GM19328 (cell line): ENCODE measurements around the gene TSPAN8.
"Not testable (repeated sequence)": the region's sequence is repeated elsewhere in the genome, so short reads cannot be mapped to it uniquely, and the experiment has no call there.

Source experiments
- ATAC-seq: cut with Tn5 transposase; IDR thresholded peaks from one replicate; pipeline ENCODE4 v1.9.1; 2021; ENCODE audit warnings: mild to moderate bottlenecking, moderate library complexity; ENCODE audit not compliant: unreplicated experiment

TSPAN8 gene

DNA sequence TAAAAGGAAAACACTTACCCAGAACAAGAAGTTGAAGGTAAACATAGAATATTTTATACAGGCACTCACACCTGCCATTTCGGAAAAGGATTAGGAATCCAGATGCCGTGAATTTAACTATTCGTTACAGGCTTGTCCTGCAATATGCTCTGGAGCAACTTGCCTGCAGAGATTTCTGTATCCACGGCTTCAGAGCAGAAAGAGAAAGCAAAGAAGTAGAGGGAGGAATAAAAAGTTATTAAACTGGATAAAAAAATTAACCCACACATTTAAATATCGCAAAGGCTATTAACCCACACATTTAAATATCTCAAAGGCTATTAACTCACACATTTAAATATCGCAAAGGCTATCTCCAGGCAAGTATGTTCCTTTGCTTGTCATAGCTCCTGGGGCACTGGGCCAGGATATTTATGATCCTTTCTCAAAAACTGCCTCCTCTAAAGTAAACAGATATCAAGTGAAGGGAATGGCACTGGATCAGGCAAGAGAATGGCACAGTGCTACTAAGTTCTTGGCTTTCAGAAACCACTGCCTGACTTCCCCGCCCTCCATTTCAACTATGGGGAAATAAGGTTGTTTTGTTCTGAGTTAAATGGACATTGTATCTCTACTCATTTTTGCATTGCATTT is at the start of gene TSPAN8:
Gene TSPAN8, minus strand, starts transcription at position 399 of the 633 bp plus-strand sequence. Its CDS starts 321 bp downstream, at position 78.
- no peak for ATAC-seq

DNA sequence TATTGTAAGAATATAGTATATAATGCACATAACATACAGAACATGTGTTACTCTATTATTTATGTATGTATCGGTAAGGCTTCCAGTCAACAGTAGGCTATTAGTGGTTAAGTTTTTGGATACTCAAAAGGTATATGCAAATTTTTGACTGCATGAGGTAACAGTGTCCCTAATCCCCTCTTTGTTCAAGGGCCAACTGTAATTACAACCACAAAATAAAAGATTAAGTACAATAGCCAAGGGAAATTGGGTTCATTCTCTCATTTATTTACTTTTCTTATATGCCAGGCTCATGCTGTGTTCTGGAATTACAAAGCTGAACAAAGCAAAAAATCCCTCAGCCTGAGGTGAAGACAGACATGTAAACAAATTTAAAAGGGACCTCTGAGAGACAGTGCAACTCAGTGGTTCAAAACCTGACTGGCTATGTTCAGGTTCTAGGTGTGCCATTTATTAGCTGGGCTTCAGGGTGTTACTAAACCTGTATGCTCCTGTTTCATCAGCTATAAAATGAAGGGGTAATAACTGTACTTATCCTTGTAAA is 43.4 kb upstream of the TSPAN8 start:
- ATAC-seq = no peak

DNA sequence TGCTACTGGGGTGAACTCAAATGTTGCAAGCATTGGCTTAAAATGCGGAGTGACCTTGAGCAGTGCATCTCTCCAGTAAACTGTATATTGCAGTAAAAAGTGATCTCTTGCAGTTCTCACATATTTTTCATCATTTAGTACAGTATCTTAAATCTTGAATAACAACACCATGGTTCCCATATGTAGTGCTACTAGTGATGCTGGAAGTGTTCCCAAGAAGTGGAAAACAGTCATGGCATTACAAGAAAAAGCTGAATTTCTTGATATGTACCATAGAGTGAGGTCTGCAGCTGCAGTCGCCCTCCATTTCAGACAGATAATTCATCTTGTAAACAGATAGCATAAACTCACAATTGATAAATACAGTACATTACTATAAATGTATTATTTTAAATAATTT is 42.9 kb upstream of the TSPAN8 start:
- no peak for ATAC-seq

DNA sequence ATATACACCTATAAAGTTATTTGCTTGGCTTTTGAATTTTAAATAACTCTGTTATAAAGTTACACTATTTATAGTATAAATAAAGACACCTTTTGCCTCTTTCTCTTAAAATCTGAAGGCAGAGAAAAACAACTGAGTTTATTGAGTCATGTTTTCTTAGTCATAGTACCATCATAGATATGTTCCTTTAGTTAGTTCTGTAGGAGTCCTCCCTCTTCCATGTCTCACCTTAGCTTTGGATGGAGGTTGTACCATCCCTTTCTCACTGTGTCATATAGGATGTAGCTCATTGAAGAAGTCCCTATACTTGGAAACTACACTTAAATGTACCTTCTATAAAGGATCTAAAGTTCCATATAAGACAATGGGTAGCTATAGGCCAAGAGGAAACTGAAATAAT is 39.7 kb upstream of the TSPAN8 start:
- ATAC-seq = no peak

DNA sequence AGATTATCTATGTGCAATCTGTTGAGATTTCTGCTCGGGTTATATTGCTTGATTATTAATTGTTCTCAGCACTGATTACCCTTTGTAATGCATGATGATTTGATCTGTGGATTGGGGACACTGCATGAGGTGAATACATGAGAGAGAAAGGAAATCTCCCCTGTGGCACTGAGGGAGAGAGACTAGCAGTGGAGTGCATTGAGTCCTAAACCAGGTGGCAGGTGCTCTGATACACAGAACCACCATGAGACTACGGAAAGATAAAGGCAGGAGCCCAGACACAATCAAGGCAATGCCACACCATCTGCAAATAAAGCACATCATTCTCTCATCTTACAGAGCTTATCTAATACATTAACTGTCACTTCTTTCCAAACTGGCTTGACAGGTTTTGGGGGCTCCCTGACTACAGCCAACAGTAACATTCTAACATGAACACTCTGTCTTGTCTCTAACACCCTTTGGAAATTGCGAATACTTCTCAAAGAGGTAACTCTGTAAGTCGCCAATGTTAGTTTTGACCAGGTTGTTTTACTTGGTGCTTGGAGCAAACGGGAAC is 37.6 kb upstream of the TSPAN8 start:
- ATAC-seq = no peak

DNA sequence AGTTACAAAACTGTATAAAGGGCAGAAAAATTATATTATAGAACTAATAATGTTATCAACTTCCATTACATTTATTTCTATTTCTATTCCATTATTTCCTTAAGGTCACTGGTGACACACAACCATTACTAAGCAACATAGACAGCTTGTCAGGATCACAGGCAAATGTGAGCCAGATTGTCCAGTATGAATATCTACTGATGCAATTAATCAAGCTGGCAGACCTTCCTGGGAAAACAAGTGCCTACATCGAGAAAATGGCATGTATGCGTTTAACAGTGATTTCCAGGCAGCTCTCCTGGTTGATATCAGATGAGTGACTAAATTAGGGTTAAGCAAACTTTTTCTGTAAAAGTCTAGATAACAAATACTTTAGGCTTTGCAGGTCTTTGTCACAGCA is 36.9 kb upstream of the TSPAN8 start:
- no peak for ATAC-seq

DNA sequence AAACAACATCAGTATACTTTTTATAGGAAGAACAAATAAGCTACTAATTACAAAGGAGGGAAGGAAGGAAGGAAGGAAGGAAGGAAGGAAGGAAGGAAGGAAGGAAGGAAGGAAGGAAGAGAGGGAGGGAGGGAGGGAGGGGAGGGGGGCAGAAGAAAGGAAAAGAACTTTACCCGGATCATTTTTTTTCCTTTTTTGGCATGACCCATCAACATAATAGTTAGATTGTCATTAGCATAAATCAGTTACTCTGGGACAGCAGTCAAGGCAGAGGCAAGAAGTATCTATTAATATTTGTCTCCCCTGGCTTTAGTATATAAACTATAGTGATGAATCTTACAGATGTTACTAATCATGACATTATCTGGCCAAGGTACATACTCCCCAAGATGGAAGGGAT is 35.2 kb upstream of the TSPAN8 start:
- ATAC-seq = no peak

DNA sequence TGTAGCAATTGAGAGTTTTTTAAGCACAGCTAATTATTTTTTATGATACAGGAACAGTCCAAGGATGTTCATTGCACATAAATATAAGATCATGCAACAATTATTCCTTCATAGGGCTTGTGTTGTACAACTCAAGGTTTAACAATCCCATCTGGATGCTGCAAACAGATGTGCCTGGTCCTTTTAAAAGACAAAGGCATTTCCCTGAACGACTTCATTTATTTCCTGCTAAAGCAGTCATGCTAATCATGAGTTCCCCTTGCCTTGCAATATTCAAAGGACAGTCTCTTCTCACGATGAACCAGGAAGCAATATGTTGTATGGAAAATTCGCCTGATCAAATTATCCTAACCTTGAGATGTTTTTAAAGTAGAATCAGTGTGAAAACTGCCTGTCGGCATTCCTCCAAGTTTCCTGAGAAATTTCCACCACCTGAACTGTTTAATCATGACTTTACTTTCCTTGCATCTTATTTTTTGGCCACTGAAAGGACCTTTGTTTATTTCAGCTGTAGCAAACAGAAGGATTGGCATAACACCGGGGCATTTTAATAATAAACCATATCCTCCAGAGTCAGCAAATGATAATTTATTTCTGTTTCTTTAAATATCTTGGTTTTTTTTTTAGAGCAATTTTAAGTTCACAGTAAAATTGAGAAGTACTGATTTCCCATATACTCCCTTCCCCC is 33.9 kb upstream of the TSPAN8 start:
- ATAC-seq = no peak

DNA sequence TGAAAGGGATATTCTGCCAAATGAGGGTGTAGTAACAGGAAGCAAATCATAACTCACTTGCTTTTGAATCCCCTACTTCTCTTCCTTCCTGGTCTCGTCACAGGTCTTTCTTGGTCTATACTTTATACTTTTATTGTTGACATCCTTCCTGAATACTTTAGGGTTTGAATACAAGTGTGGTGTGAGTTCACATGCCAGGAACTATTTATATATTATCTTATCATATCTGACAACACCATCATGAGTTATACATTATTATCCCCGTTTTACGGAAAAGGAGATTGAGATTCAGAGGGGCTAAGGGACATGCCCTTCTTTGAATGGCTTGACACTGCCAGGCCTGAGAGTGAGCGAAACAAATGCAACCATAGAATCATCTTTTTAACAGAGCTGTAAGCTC is 33.0 kb upstream of the TSPAN8 start:
- ATAC-seq = no peak

DNA sequence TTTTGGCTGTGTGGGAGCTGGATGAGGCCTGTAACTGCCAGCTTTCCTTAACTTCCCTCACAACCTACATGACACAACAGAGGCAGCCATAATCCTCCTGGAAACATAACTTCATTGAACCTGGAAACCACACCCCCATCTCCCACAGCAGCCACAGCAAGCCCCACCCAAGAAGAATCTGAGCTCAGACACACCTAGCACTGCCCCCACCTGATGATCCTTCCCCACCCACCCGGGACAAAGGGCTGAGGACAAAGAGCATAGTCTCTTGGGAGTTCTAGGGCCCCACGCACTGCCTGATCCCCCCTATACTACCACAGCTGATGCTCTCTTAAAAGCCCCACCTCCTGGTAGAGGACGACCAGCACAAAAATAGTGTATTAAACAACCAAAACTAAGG is 29.6 kb upstream of the TSPAN8 start:
- ATAC-seq = no peak

DNA sequence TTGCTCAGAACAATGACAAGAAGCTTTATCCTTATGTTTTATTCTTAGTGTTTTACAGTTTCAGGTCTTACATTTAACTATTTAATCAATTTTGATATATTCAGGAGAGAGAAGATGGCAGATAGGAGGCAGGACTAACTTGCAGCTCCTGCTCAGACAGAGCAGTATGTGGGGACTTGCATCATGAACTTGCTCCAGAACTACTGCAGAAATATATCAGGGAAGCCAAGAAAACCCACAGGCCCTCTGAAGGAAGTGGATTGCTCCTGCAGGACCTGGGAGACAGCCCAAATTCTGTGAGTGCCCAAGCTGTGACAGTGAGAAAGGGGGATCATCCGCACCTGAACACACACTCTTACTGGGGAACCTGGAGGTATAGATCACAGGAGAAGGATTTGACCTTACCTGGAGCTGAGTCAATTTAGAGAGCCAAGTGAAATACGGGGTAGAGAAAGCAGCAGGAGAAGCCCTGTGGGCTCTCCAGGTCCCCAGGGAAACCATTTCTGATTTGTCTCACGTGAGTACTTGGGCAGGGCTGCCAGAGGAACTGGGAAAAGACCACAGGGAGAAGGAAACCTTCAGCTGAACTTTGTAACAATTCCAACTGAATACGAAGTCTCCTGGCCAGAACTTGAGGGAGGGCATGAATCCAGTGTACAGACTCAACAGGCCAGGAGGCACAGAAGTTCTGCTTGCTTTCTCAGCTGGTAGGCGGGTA is 28.9 kb upstream of the TSPAN8 start:
- no peak for ATAC-seq

DNA sequence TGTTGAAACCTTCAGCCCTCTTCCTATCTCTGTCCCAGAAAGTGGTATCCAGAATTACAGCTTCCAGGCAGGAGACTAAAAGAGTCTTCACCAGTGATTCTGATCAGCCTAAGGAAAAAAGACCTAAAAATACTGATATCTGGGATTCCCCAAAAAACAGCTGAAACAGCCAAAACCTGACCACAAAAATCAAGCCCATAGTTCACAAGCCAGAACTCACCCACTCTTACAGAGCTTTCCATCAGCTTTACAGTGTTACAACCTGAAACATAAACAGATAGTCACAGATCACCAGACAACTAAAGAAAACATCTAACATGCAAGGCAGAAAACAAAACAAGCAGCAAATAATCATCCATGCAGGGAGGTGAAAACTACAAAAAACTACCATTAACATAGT is 26.0 kb upstream of the TSPAN8 start:
- no peak for ATAC-seq

DNA sequence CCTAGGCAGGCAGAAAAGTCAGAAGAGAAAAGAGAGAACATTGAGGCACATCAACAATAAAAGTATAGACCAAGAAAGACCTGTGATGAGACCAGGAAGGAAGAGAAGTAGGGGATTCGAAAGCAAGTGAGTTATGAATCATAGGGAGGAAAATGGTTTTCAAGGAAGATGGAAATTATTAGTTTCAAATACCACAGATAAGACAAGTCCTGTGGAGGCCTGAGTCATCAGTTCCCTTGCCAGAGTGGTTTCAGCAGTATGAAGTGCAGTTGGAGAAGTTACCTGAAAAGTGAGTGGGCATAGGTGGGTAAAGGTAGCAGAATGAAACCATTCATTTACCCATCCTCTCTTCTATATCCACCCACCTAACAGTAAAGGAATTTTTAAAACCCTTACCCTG is 25.2 kb upstream of the TSPAN8 start:
- no peak for ATAC-seq

DNA sequence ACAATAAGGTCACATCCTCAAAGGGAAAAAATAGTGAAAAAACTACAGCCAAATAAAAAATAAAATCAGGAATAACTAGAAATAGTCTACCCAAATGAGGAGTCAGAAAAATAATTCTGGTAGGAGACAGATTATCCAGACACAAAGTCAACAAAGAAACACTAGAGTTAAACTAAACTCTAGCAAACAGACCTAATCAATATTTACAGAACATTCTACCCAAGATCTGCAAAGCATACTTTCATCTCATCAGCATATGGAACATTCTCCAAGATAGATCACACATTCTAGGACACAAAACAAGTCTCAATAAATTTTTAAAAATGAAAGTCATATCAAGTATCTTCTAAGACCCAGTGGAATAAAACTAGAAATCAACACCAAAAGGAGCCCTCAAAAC is 20.4 kb upstream of the TSPAN8 start:
- ATAC-seq = no peak

DNA sequence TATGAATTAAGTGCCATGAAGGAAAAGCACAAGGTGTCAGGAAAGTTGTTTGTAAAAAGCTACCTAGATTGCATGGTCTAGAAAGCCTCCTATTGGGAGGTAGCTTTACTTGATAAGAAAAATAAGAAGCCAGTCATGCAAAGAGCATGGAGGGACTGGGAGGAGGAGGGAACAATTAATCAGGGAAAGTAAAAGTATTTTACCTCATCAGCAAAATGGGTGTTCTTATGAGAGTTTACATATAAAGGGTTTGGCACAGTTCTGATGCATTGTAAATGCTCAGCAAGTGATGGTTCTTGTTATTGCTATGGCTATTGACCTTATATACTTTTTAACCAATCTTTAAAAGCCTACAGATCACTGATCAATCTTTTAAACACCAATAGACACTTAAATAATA is 17.0 kb upstream of the TSPAN8 start:
- no peak for ATAC-seq

DNA sequence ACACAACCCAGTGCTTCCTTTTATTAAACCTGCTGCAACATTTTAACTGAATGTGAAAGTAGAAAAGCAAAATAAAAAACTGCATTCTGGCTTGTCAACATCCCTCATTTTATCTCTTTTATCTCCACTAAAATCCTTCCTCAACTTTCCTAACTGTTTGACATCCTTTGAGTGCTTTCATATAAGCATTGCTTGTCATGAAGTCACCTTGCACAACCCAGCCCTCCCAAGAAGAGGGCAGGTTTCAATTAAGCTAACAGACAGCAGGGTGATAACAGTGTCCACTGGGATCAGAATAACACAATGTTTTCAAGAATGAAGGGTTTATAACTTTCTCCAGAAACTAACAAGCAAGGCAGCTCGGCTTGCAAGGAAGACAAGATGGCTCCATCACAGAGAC is 16.3 kb upstream of the TSPAN8 start:
- ATAC-seq = no peak

DNA sequence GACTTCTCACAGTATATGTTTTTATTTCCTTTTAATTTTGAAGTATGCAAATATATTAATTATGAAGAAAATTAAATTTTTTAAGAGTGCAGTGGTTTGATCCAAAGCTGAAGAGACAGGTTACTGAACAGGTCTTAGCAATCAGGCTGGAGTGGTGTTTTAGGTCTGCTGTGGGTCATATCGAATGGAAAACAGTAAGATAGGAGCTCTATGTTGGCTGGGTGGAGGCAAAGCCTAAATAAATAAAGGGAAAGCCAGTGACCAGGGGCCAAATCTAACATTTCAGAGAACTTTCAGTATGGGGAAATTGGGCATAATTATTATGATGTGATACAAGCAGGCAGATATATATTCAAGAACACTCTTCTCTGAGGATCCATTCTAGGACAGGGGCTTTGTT is 12.7 kb upstream of the TSPAN8 start:
- no peak for ATAC-seq

DNA sequence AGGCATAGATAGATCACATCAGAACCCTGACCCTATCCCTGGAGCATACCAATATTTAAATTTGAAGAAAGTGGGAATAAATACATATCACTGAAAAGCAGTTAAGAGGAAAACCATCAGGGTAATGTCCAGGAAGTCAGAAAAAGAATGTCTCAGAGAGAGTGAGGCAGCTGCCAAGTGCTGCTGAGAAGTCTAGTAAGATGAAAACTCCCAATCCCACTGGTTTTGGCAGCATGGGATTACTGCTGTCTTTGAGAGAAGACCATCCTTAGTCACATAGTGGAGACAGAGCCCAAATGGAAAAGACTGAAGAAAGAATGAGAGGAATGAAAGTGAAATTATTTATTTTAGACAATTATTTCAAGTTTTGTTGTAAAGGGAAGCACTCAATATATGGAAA is 11.5 kb upstream of the TSPAN8 start:
- no peak for ATAC-seq

DNA sequence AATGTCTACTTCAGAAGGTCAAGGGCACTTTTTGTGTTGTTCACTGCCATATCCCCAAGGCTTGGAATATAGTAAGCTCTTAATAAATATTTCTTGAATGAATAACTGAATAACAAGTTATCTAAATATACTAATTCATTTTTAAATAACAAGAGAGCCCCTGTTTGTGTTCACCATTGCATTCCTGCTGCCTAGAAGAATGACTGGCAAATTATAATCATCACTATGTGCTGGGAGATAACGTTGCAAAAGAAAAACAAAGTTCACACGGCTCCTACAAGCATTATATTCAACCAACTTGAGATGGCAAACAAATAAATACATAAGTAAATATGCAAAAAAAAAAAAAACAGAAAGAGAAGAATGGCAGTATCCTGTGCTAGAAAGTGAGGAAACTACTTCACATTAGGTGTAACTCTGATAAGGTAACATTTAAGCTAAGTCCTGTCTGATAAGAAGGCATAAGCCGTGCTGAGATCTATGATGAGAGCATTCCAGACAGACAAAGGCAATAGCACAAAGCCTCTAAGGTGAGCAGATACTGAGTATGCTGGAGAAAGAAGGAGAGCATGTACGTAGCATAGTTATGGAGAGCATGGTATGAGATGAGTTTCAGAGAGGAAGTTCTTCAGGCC is 9.2 kb upstream of the TSPAN8 start:
- ATAC-seq = no peak

DNA sequence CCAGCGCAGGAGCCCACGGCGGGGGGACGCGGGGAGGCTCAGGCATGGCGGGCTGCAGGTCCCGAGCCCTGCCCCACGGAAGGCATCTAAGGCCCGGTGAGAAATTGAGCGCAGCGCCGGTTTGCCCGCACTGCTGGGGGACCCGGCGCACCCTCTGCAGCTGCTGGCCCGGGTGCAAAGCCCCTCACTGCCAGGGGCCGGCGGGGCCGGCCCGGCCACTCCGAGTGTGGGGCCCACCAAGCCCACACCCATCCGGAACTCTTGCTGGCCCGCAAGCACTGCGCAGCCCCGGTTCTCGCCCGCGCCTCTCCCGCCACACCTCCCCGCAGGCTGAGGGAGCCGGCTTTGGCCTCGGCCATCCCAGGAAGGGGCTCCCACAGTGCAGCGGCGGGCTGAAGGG is 8.5 kb upstream of the TSPAN8 start:
- ATAC-seq = no peak

DNA sequence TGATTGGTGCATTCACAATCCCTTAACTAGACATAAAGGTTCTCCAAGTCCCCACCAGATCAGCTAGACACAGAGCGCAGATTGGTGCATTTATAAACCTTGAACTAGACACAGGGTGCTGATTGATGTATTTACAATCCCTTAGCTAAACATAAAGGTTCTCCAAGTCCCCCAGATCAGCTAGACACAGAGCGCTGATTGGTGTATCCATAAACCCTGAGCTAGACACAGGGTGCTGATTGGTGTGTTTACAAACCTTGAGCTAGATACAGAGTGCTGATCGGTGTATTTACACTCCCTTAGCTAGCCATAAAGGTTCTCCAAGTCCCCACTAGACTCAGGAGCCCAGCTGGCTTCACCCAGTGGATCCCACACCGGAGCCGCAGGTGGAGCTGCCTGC is 8.0 kb upstream of the TSPAN8 start:
- not testable (repeated sequence) for ATAC-seq
